Activated CD4-positive, alpha-beta memory T cell treated with anti-CD3 and anti-CD28 coated beads, Interleukin-2, amount 10 ng/mL, durations not matched to agents 7 days and 5 days (primary cell): Measurements from ENCODE around the gene NTN4. TPM values are rescaled to one million over a fixed set of nuclear protein-coding genes. Genes with fewer than 3 reads are reported as not detected.
"Not testable (repeated sequence)": the region's sequence is repeated elsewhere in the genome, so short reads cannot be mapped to it uniquely, and the experiment has no call there.

Experiments
- CTCF ChIA-PET: fragments of 350-600 bp; sonication (Branson Sonifier 250); formaldehyde crosslinking; loops from one replicate; lab custom pipeline; 2021; ENCODE audit warnings: antibody characterized with exemption, inconsistent platforms; lab: Charles Lee
- POLR2A ChIA-PET: fragments of 350-600 bp; sonication (Branson Sonifier 250); formaldehyde crosslinking; loops from one replicate; lab custom pipeline; 2021; ENCODE audit warnings: antibody characterized with exemption; lab: Charles Lee
- DNase-seq: peaks from one replicate; pipeline ENCODE4 v3.0.0-alpha.2; 2020
- H3K27ac Mint-ChIP-seq: one replicate; pipeline ENCODE4 v1.8.0; 2021; ENCODE audit warnings: mild to moderate bottlenecking, mixed read lengths
- H3K27me3 Mint-ChIP-seq: one replicate; pipeline ENCODE4 v1.8.0; 2021; ENCODE audit warnings: mixed read lengths
- H3K36me3 Mint-ChIP-seq: one replicate; pipeline ENCODE4 v1.8.0; 2021; ENCODE audit warnings: low read depth, mixed read lengths
- H3K4me1 Mint-ChIP-seq: one replicate; pipeline ENCODE4 v1.8.0; 2021; ENCODE audit warnings: mixed read lengths
- H3K4me3 Mint-ChIP-seq: one replicate; pipeline ENCODE4 v1.8.0; 2021; ENCODE audit warnings: mild to moderate bottlenecking, mixed read lengths
- H3K9me3 Mint-ChIP-seq: one replicate; pipeline ENCODE4 v1.8.0; 2021; ENCODE audit warnings: mixed read lengths
- total RNA-seq, 2 experiments: library from RNA; stranded (reverse); gene quantifications; one replicate each; pipeline ENCODE4 v1.2.3, GENCODE V29; 2021

NTN4 gene
- total RNA-seq, 2 experiments from 2014 or later, result 0.25 to 0.63 TPM

- H3K27me3 Mint-ChIP-seq, result peaks cover 4% of the 10 kb centered on the region
- H3K9me3 Mint-ChIP-seq, result no peaks in the 10 kb centered on the region
- no peak overlapping the region for H3K4me3 Mint-ChIP-seq
- no peak for DNase-seq
- POLR2A ChIA-PET, result no interaction called here
- H3K36me3 Mint-ChIP-seq, result no peaks in the 10 kb centered on the region
- H3K4me1 Mint-ChIP-seq, result no peaks in the 10 kb centered on the region
- H3K27ac Mint-ChIP-seq, result no peak overlapping the region
- CTCF ChIA-PET, result no interaction called here
Observed at GRCh38 chr12:95674631-95675030, 115.9 kb downstream of the NTN4 start.

- no peaks in the 10 kb centered on the region for H3K36me3 Mint-ChIP-seq
- POLR2A ChIA-PET, result no interaction called here
- H3K27me3 Mint-ChIP-seq, result peaks cover 4% of the 10 kb centered on the region
- H3K4me1 Mint-ChIP-seq, result no peaks in the 10 kb centered on the region
- no peak overlapping the region for H3K27ac Mint-ChIP-seq
- H3K4me3 Mint-ChIP-seq, result no peak overlapping the region
- no peaks in the 10 kb centered on the region for H3K9me3 Mint-ChIP-seq
- no peak for DNase-seq
- CTCF ChIA-PET, result interaction anchor here (0.7 kb wide), 1 partner anchor 109 kb away, joined by 3 read pairs; no protein-coding TSS in a partner anchor
Observed at GRCh38 chr12:95674163-95674562, 116.4 kb downstream of the NTN4 start.

- H3K4me3 Mint-ChIP-seq, result no peak overlapping the region
Observed at GRCh38 chr12:95673576-95673975, 117.0 kb downstream of the NTN4 start.

GRCh38 chr12:95672166-95672565, 118.4 kb downstream of the NTN4 start:
- ChIA-PET CTCF (no interaction called here), POLR2A (no interaction called here)
- no peaks in the 10 kb centered on the region for H3K4me1 Mint-ChIP-seq
- H3K4me3 Mint-ChIP-seq, result no peak overlapping the region
- H3K27ac Mint-ChIP-seq, result no peak overlapping the region
- peaks cover 4% of the 10 kb centered on the region for H3K27me3 Mint-ChIP-seq
- DNase-seq, result no peak
- no peaks in the 10 kb centered on the region for H3K9me3 Mint-ChIP-seq
- H3K36me3 Mint-ChIP-seq, result no peaks in the 10 kb centered on the region

More at GRCh38 chr12:95673576-95673975, 117.0 kb downstream of the NTN4 start:
- no peak for DNase-seq
- H3K4me1 Mint-ChIP-seq, result no peaks in the 10 kb centered on the region
- H3K27me3 Mint-ChIP-seq, result peaks cover 4% of the 10 kb centered on the region
- ChIA-PET POLR2A (no interaction called here), CTCF (interaction anchor here (0.7 kb wide), 1 partner anchor 109 kb away, joined by 3 read pairs; no protein-coding TSS in a partner anchor)
- no peaks in the 10 kb centered on the region for H3K9me3 Mint-ChIP-seq
- H3K36me3 Mint-ChIP-seq, result no peaks in the 10 kb centered on the region
- no peak overlapping the region for H3K27ac Mint-ChIP-seq

- POLR2A ChIA-PET, result no interaction called here
Observed at GRCh38 chr12:95671265-95671664, 119.3 kb downstream of the NTN4 start.

GRCh38 chr12:95663525-95663924, 127.0 kb downstream of the NTN4 start:
- no peak overlapping the region for H3K4me3 Mint-ChIP-seq

More at GRCh38 chr12:95671265-95671664, 119.3 kb downstream of the NTN4 start:
- Mint-ChIP-seq H3K27ac (no peak overlapping the region), H3K36me3 (no peaks in the 10 kb centered on the region), H3K4me1 (no peaks in the 10 kb centered on the region), H3K27me3 (peaks cover 4% of the 10 kb centered on the region), H3K9me3 (no peaks in the 10 kb centered on the region), H3K4me3 (no peak overlapping the region)
- CTCF ChIA-PET, result no interaction called here
- DNase-seq, result no peak

GRCh38 chr12:95661360-95661759, 129.2 kb downstream of the NTN4 start:
- Mint-ChIP-seq H3K4me1 (no peaks in the 10 kb centered on the region), H3K27ac (no peak overlapping the region), H3K27me3 (peaks cover 15% of the 10 kb centered on the region), H3K4me3 (no peak overlapping the region), H3K36me3 (no peaks in the 10 kb centered on the region), H3K9me3 (no peaks in the 10 kb centered on the region)
- DNase-seq, result no peak
- ChIA-PET POLR2A (no interaction called here), CTCF (no interaction called here)

More at GRCh38 chr12:95663525-95663924, 127.0 kb downstream of the NTN4 start:
- POLR2A ChIA-PET, result no interaction called here
- CTCF ChIA-PET, result no interaction called here
- no peak for DNase-seq
- Mint-ChIP-seq H3K4me1 (no peaks in the 10 kb centered on the region), H3K27ac (no peak overlapping the region), H3K36me3 (no peaks in the 10 kb centered on the region), H3K27me3 (peaks cover 12% of the 10 kb centered on the region), H3K9me3 (no peaks in the 10 kb centered on the region)

- Mint-ChIP-seq H3K4me1 (no peaks in the 10 kb centered on the region), H3K4me3 (no peak overlapping the region), H3K36me3 (no peaks in the 10 kb centered on the region), H3K27ac (no peak overlapping the region), H3K9me3 (peaks cover 4% of the 10 kb centered on the region), H3K27me3 (peaks cover 13% of the 10 kb centered on the region)
- CTCF ChIA-PET, result no interaction called here
- DNase-seq, result no peak
- POLR2A ChIA-PET, result no interaction called here
Observed at GRCh38 chr12:95658386-95658785, 132.2 kb downstream of the NTN4 start.

- H3K4me1 Mint-ChIP-seq, POLR2A ChIA-PET, H3K27me3 Mint-ChIP-seq, DNase-seq, H3K9me3 Mint-ChIP-seq, CTCF ChIA-PET, H3K27ac Mint-ChIP-seq, H3K4me3 Mint-ChIP-seq, H3K36me3 Mint-ChIP-seq: not testable (repeated sequence)
Observed at GRCh38 chr12:95654665-95655064, 135.9 kb downstream of the NTN4 start.

- DNase-seq, result no peak
- ChIA-PET POLR2A (no interaction called here), CTCF (no interaction called here)
- no peaks in the 10 kb centered on the region for H3K4me1 Mint-ChIP-seq
- H3K27me3 Mint-ChIP-seq, result peaks cover 5% of the 10 kb centered on the region
- no peak overlapping the region for H3K4me3 Mint-ChIP-seq
- H3K9me3 Mint-ChIP-seq, result peaks cover 4% of the 10 kb centered on the region
- H3K36me3 Mint-ChIP-seq, result no peaks in the 10 kb centered on the region
- H3K27ac Mint-ChIP-seq, result no peak overlapping the region
Observed at GRCh38 chr12:95653771-95654546, 136.6 kb downstream of the NTN4 start.

- no peaks in the 10 kb centered on the region for H3K4me1 Mint-ChIP-seq
Observed at GRCh38 chr12:95651681-95652080, 138.9 kb downstream of the NTN4 start.

GRCh38 chr12:95648990-95649791, 141.4 kb downstream of the NTN4 start:
- DNase-seq, result no peak
- POLR2A ChIA-PET, result no interaction called here
- Mint-ChIP-seq H3K4me1 (no peaks in the 10 kb centered on the region), H3K9me3 (peaks cover 2% of the 10 kb centered on the region), H3K27me3 (peaks cover 2% of the 10 kb centered on the region), H3K36me3 (no peaks in the 10 kb centered on the region), H3K27ac (no peak overlapping the region), H3K4me3 (no peak overlapping the region)
- CTCF ChIA-PET, result no interaction called here

More at GRCh38 chr12:95651681-95652080, 138.9 kb downstream of the NTN4 start:
- no peak for DNase-seq
- POLR2A ChIA-PET, result no interaction called here
- Mint-ChIP-seq H3K9me3 (peaks cover 4% of the 10 kb centered on the region), H3K27me3 (peaks cover 2% of the 10 kb centered on the region), H3K4me3 (no peak overlapping the region), H3K27ac (no peak overlapping the region), H3K36me3 (no peaks in the 10 kb centered on the region)
- CTCF ChIA-PET, result no interaction called here

- Mint-ChIP-seq H3K27me3 (peaks cover 2% of the 10 kb centered on the region), H3K36me3 (no peaks in the 10 kb centered on the region), H3K27ac (no peak overlapping the region), H3K9me3 (no peaks in the 10 kb centered on the region), H3K4me3 (no peak overlapping the region), H3K4me1 (no peaks in the 10 kb centered on the region)
- CTCF ChIA-PET, result no interaction called here
- DNase-seq, result no peak
- POLR2A ChIA-PET, result no interaction called here
Observed at GRCh38 chr12:95646781-95647190, 143.8 kb downstream of the NTN4 start.
